ENCODE results near the gene FHL1. TPM values are rescaled to one million over a fixed set of nuclear protein-coding genes. Genes with fewer than 3 reads are reported as not detected.

Gene FHL1
- total and polyA plus RNA-seq, 2 of the 4 experiments (the other 2 are of a cell fraction): 69.4 to 72.9 TPM

- no TSS peak for BruUV-seq (replicated peaks)
- Histone ChIP-seq H3K4me3 (ENCODE audit: insufficient read depth, low read depth, low read length) (no peak overlapping the region), H2AK5ac (ENCODE audit: low read depth, low read length) (no peak overlapping the region), H3K27ac (ENCODE audit: insufficient read depth, low read length) (no peak overlapping the region; the same call in 1 of the 2 replicates), H2BK20ac (ENCODE audit: low read depth, low read length) (no peak overlapping the region), H2BK5ac (ENCODE audit: low read depth, low read length, poor library complexity, severe bottlenecking) (peak overlapping the region; percentile 48), H3K36me3 (ENCODE audit: control insufficient read depth, insufficient read depth, low read length) (no peaks in the 10 kb centered on the region), H3K9me1 (ENCODE audit: insufficient read depth, low read length) (no peaks in the 10 kb centered on the region), H3K4me2 (ENCODE audit: low read depth, low read length) (peak overlapping the region; percentile 10; the same call in 1 of the 2 replicates), H3K79me1 (ENCODE audit: low read depth in 1 of 2, low read length in 2 of 2) (peaks cover 1 to 7% of the 10 kb centered on the region in 2 experiments; a peak in 2 of 4 replicates), H2AK9ac (replicated peaks; ENCODE audit: low read depth, low read length, poor library complexity) (no peak overlapping the region), H3K23ac (ENCODE audit: low read depth, low read length) (no peak overlapping the region), H2BK15ac (ENCODE audit: low read depth, low read length) (no peak overlapping the region), H3K27me3 (ENCODE audit: control insufficient read depth, insufficient read depth, low read length) (peaks cover 3% of the 10 kb centered on the region; the same call in 1 of the 2 replicates), H2AFZ (replicated peaks; ENCODE audit: low read length, poor library complexity) (no peak overlapping the region), H3K4ac (ENCODE audit: low read depth, low read length) (no peak overlapping the region), H3K56ac (ENCODE audit: extremely low read depth, insufficient read depth, low read length) (no peak overlapping the region), H3K14ac (replicated peaks; ENCODE audit: low read depth, low read length) (no peak overlapping the region), H4K20me1 (ENCODE audit: insufficient read depth, low read length) (no peaks in the 10 kb centered on the region), H4K91ac (ENCODE audit: insufficient read depth, low read depth, low read length) (no peak overlapping the region), H3K9ac (ENCODE audit: low read depth, low read length) (no peak overlapping the region), H3K9me3 (ENCODE audit: control insufficient read depth, insufficient read depth, low read length) (no peaks in the 10 kb centered on the region), H3K4me1 (ENCODE audit: control insufficient read depth, insufficient read depth, low read length) (peaks cover 9% of the 10 kb centered on the region), H2BK120ac (ENCODE audit: low read depth, low read length) (no peak overlapping the region), H3K18ac (ENCODE audit: low read depth, low read length) (no peak overlapping the region), H4K5ac (ENCODE audit: low read depth, low read length) (no peak overlapping the region), H4K8ac (ENCODE audit: low read depth in 2 of 2, low read length in 2 of 2) (no peak overlapping the region)
- in situ Hi-C loops (cut with MboI; ENCODE audit: low sequenced_read_pairs) (no loop called here), dilution Hi-C loops (cut with HindIII; ENCODE audit: low sequenced_read_pairs, unreplicated experiment) (no loop called here), intact Hi-C loops (cut with micrococcal nuclease) (no loop called here)
- CTCF ChIA-PET: interaction anchor here (1.3 kb wide), 2 partner anchors 29 to 171 kb away, joined by 3 read pairs; no protein-coding TSS in a partner anchor
- POLR2A ChIA-PET (ENCODE audit: unreplicated experiment): no interaction called here
- no peak for TF ChIP-seq CTCF (conservative IDR thresholded peaks at IDR 0.05; ENCODE audit: low read depth, low read length)
- TF ChIP-seq CEBPB (IDR thresholded peaks at IDR 0.05; ENCODE audit: low read depth, low read length): peak; percentile 35; the same call in 1 of the 2 replicates
- no CpG with 5 or more reads among the region's 4 CpGs for WGBS, 2 experiments (ENCODE audit: extremely low coverage in 2 of 2, insufficient read length in 1 of 2)
- peak; percentile 69 for DNase-seq
- no peak for ATAC-seq (ENCODE audit: low read depth)
Measured at GRCh38 chrX:136199365-136199764, 52.0 kb downstream of the FHL1 start.
